GM12892 (cell line): ENCODE results near the gene RCBTB1.
A peak's percentile ranks its signal among the peaks of the same experiment; 100 is the strongest.
"Not testable (repeated sequence)": the region's sequence is repeated elsewhere in the genome, so short reads cannot be mapped to it uniquely, and the experiment has no call there.

Experiments
- DNase-seq: peaks from one replicate; pipeline ENCODE4 v3.0.0; 2011; ENCODE audit not compliant: insufficient read length
- FAIRE-seq: peaks from 2 replicates; lab custom pipeline; 2011; peaks lifted over from hg19 to GRCh38; lab: Jason Lieb, UNC
- POLR2A ChIP-seq: IDR thresholded peaks from 2 replicates; pipeline ENCODE4 v1.6.1; 2011; ENCODE audit warnings: low read depth, low read length, control low read depth
- POLR2AphosphoS5 ChIP-seq: IDR thresholded peaks from 2 replicates; pipeline ENCODE4 v1.6.1; 2011; ENCODE audit warnings: low read depth, low read length, control low read depth
- TAF1 ChIP-seq: IDR thresholded peaks from 2 replicates; pipeline ENCODE4 v1.6.1; 2011; ENCODE audit warnings: low read depth, mild to moderate bottlenecking, control low read depth, low read length, borderline replicate concordance

The RCBTB1 gene

GRCh38 chr13:49620170-49620621 lies 34.8 kb upstream of the RCBTB1 start:
- FAIRE-seq (peak; percentile 89), DNase-seq (peak; percentile 54)
- TF ChIP-seq TAF1 = peak; percentile 50; the same call in 1 of the 2 replicates
- TF ChIP-seq POLR2AphosphoS5 = peak; percentile 42; the same call in 1 of the 2 replicates
- peak; percentile 61; the same call in 1 of the 2 replicates for TF ChIP-seq POLR2A

GRCh38 chr13:49616676-49617065 lies 31.3 kb upstream of the RCBTB1 start:
- FAIRE-seq (no peak), DNase-seq (no peak)
- TF ChIP-seq POLR2AphosphoS5 (no peak), POLR2A (no peak), TAF1 (no peak)

- FAIRE-seq (no peak), DNase-seq (no peak)
- TF ChIP-seq POLR2A = no peak
- TF ChIP-seq TAF1 = no peak
- no peak for TF ChIP-seq POLR2AphosphoS5
Measured at GRCh38 chr13:49615836-49616675, 30.7 kb upstream of the RCBTB1 start.

- DNase-seq, FAIRE-seq: not testable (repeated sequence)
Measured at GRCh38 chr13:49612042-49612441, 26.7 kb upstream of the RCBTB1 start.

GRCh38 chr13:49610176-49610575 lies 24.8 kb upstream of the RCBTB1 start:
- TF ChIP-seq POLR2A (no peak), TAF1 (no peak), POLR2AphosphoS5 (no peak)
- FAIRE-seq (no peak), DNase-seq (no peak)

GRCh38 chr13:49608651-49609331 lies 23.4 kb upstream of the RCBTB1 start:
- FAIRE-seq (peak; percentile 9), DNase-seq (no peak)
- TF ChIP-seq POLR2AphosphoS5 = no peak
- no peak for TF ChIP-seq POLR2A
- TF ChIP-seq TAF1 = no peak

GRCh38 chr13:49607761-49608160 lies 22.4 kb upstream of the RCBTB1 start:
- no peak for FAIRE-seq
- no peak for DNase-seq
- TF ChIP-seq POLR2AphosphoS5 = no peak
- TF ChIP-seq TAF1 = no peak
- TF ChIP-seq POLR2A = no peak

- peak; percentile 89 for FAIRE-seq
- TF ChIP-seq TAF1 (0 out of 2 replicates have a peak, but pooled peaks have one; percentile 24), POLR2A (no peak), POLR2AphosphoS5 (no peak)
- peak; percentile 44 for DNase-seq
Measured at GRCh38 chr13:49606747-49607648, 21.6 kb upstream of the RCBTB1 start.

GRCh38 chr13:49604570-49604969 lies 19.2 kb upstream of the RCBTB1 start:
- FAIRE-seq (no peak), DNase-seq (no peak)
- TF ChIP-seq TAF1 = no peak
- no peak for TF ChIP-seq POLR2A
- no peak for TF ChIP-seq POLR2AphosphoS5

GRCh38 chr13:49602615-49603014 lies 17.3 kb upstream of the RCBTB1 start:
- DNase-seq, FAIRE-seq: not testable (repeated sequence)

GRCh38 chr13:49602005-49602404 lies 16.6 kb upstream of the RCBTB1 start:
- TF ChIP-seq POLR2AphosphoS5 (no peak), POLR2A (no peak), TAF1 (no peak)
- FAIRE-seq = no peak
- no peak for DNase-seq
